ENCODE data around the gene NRDC.

The NRDC gene

GRCh38 chr1:51761351-51761750 lies 117.2 kb downstream of the NRDC start:
- FAIRE-seq, result no peak
- no peak for TF ChIP-seq CTCF (IDR thresholded peaks at IDR 0.05; ENCODE audit: insufficient read depth, missing control alignments)
- DNase-seq (ENCODE audit: insufficient read length, low spot score), result no peak

GRCh38 chr1:51760872-51761271 lies 117.7 kb downstream of the NRDC start:
- DNase-seq (ENCODE audit: insufficient read length, low spot score), result no peak
- TF ChIP-seq CTCF (IDR thresholded peaks at IDR 0.05; ENCODE audit: insufficient read depth, missing control alignments), result no peak
- FAIRE-seq, result no peak

DNA sequence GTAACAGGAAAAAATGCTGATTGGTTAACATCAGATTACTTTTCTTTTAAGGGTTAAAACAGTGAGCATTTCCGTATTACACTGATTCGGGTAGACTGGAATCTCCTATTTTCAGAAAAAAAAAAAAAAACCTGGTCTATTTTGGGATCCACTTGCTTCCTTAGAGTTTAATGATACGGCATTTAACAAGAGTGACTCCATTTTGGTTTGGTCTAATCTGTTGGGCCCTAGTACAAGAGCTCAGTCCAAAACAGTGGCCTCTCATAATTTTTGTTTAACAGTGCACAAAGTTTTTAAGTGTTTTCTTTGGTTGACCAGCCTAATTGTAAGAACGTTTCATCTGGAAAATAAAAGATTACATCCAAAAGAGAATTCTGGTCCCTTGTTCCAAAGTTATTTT lies 120.2 kb downstream of the NRDC start:
- FAIRE-seq, result no peak
- no peak for TF ChIP-seq CTCF (IDR thresholded peaks at IDR 0.05; ENCODE audit: insufficient read depth, missing control alignments)
- DNase-seq (ENCODE audit: insufficient read length, low spot score), result no peak

DNA sequence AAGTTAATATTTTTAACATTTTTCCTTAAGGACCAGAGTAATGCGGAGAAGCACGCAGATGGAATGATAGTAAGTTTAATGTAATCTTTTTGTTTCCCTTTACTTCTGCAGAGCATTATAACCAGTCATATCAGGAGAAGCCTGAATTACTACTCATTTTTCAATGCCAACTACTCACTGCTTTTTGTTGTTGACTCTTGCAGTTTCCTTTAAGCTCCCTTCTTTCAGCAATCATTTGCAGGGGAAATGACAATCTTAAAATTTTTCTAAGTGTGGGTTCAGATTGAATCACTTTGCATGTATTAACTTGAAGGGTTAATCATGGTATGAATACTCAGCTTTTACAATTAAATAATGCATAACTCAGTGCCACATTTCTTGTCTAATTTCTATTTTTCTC lies 122.2 kb downstream of the NRDC start:
- DNase-seq (ENCODE audit: insufficient read length, low spot score) (no peak), FAIRE-seq (no peak)
- TF ChIP-seq CTCF (IDR thresholded peaks at IDR 0.05; ENCODE audit: insufficient read depth, missing control alignments), result no peak

DNA sequence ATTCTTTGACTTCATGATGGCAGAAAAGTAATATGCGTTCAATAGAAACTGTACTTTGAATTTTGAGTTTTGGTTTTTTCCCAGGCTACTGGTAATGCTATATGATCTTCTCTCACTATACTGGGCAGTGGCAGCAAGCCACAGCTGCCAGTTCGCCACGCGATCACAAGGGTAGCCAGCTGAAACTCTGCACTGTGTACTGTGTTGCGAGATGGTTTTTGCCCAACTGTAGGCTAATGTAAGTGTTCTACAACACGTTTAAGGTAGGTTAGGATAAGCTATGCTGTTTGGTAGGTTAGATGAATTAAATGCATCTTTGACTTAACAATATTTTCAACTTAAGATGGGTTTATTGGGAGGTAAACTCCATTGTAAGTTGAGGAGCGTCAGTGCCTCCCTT lies 123.1 kb downstream of the NRDC start:
- DNase-seq (ENCODE audit: insufficient read length, low spot score) (no peak), FAIRE-seq (no peak)
- TF ChIP-seq CTCF (IDR thresholded peaks at IDR 0.05; ENCODE audit: insufficient read depth, missing control alignments), result no peak

DNA sequence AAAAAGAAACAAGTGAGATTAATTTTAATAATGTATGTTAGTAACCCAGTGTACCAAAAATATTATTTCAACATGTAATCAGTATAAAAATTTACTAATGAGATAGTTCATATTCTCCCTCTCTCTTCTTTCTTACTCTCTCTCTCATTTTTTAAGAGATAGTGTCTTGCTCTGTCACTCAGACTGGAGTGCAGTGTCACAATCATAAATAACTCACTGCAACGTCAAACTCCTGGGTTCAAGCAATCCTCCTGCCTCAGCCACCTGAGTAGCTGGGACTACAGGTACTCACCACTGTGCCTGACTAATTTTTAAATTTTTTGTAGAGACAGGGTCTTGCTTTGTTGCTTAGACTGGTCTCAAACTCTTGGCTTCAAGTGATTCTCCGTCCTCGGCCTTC lies 123.9 kb downstream of the NRDC start:
- no peak for TF ChIP-seq CTCF (IDR thresholded peaks at IDR 0.05; ENCODE audit: insufficient read depth, missing control alignments)
- no peak for FAIRE-seq
- no peak for DNase-seq (ENCODE audit: insufficient read length, low spot score)

DNA sequence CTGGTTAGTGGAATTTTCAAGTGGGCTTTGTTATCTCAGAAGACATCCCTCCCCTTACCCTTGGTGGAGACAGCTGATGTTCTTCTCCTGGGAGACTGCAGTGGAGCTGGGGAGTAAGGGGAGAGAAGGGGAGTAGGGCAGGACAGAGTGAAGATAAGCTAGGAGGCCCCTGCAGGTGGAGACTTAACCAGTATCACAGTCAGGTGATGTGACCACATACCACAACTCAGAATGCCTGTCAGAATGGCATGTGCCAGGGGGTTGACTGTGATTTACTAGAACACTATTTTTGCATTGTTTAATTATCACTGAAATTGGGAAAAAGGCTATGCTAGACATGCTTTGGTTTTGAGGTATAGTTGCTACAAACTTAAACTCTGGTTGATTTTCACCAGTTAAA lies 124.6 kb downstream of the NRDC start:
- no peak for FAIRE-seq

More for the DNA sequence above, 124.6 kb downstream of the NRDC start:
- DNase-seq (ENCODE audit: insufficient read length, low spot score), result no peak
- no peak for TF ChIP-seq CTCF (IDR thresholded peaks at IDR 0.05; ENCODE audit: insufficient read depth, missing control alignments)

Measured in D721Med (cell line).